GM19452 (cell line): ENCODE results near the gene B3GALT6.

ENCODE experiments used
- ATAC-seq: cut with Tn5 transposase; IDR thresholded peaks from one replicate; pipeline ENCODE4 v1.9.1; 2021; ENCODE audit not compliant: unreplicated experiment

Gene B3GALT6

DNA sequence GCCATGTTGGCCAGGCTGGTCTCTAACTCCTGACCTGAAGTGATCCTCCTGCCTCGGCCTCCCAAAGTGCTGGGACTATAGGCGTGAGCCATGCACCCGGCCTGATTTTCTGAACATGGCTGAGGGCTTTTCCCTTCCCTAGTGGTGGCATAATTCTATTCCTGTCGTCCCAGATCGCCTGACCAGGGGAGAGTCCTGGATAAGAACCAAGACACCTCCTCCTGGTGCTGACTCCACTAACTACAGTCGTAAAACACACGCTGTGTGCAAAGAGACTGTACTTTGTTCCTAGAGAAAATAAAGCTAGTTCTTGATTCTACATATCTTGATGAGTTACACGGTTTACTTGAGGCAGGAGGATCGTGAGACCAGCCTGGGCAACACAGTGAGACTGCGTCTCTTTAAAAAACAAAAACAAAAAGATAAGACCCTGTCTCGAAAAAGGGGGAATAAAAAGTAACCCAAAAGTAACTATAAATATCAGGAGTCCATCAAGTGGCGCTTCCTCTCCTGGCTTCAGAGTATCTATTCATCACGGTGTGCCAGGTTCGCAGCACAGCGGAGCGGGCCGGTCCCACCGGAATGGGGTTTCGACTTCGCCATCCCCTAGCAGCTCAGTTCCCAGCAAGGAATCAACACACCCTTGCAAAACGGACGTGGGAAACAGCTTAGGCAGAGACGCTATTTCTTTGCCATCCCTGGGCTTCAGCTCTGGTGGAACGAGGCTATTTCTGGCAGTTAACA is 1.2 kb upstream of the B3GALT6 start:
- ATAC-seq = no peak

DNA sequence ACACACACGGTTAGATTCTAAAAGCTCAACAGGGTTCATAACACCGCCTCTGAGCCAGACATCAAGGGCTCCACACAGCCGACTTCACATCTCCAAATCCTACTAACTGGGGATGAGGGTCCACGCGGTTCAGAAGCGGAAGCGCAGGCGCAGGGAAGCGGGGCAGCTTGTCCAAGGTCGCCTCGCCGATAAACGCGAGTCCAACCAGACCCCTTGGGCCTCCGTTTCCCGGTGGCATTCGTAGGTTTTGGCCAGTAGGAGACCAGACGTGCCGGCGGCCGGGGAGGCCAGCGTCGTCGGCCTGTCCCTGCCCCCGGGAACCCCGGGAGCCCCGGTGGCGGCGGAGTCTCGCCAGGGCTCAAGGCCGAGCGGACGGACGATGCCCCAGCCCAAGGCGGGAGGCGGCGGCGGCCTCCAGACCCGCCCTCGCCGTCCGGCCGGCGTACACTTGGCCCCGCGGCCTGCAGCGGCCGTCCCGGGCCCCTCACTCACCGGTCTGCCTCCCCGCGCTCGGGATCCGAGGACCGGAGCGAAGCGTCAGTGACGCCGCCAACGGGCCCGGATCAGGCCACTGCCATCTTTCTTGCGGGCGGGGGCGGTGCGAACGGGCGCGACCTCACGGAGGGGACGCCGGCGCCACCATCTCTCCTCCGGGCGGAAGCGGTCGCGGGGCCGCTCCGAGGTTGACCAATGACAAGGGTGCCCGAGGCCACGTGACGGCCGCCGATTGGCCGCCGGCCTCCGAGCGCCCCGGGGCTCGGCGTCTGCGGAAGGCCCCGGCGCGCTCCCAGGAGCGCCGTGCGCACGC is 433 bp upstream of the B3GALT6 start, which contains the start of gene SDF4:
Gene SDF4, minus strand, starts transcription at position 602 of the 808 bp plus-strand sequence. CDS start 3,229 bp downstream, outside the sequence.
- ATAC-seq = peak; percentile 88

DNA sequence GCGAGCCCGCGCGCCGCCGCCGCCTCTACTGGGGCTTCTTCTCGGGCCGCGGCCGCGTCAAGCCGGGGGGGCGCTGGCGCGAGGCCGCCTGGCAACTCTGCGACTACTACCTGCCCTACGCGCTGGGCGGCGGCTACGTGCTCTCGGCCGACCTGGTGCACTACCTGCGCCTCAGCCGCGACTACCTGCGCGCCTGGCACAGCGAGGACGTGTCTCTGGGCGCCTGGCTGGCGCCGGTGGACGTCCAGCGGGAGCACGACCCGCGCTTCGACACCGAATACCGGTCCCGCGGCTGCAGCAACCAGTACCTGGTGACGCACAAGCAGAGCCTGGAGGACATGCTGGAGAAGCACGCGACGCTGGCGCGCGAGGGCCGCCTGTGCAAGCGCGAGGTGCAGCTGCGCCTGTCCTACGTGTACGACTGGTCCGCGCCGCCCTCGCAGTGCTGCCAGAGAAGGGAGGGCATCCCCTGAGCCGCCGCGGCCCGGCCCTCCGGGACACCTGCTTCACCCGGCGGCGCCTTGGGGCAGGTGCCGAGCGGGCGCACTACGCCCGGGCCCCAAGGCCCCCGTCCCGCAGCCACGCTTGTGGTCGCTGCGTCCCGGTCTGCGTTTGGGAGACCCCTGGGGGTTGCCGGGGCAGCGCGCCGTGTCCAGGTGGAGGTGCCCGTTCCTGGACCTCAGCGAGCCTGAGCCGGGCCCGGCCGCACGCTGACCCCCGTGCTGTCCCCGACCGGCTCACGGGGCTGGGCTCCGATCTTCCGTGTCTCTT is 944 bp downstream of the B3GALT6 start:
- no peak for ATAC-seq

DNA sequence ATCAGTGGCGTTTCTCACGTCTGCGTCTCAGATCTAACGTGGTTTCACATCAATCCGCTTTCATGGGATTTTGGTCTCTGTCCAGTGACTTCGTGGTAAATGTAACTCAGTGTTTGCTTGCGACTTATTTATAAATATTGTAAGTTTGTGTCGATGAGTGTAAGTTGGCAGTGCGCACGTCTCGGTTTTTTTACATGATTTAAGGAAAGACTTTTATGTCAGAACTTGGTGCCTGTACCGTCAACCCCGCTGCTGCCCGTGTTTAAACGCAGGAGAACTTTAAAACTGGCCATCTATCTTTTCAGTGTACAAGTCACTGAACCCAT is 1.5 kb downstream of the B3GALT6 start:
- no peak for ATAC-seq

DNA sequence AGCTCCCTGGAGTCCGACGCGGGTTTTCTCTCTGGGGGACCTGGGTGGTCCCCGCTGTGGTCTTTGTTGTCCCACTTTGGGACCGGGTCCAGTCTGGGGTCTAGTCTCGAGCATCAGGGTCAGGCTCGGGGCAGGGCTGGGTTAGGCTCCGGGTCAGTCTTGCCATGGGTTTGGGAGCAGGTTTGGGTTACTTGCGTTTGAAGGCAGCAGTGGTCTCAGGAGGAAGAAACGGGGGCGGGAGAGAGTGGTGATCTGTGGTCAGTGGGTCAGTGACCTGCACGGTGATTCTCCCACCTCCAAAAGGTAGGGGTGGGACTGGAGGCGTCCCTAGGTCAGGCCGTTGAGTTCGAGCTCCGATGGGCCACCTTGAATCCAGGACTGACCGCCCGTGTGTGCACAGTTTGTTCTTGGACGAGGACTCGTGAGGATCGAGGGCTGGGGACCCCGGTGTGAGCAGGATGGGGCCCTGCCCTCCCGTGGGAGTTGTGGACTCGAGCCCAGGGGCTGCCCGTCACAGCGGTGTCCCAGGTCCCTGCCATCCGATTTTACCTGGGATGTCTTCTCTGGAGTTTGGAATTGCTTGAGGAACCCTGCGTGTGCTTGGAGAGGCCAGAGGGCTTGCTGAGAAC is 2.3 kb downstream of the B3GALT6 start:
- no peak for ATAC-seq

DNA sequence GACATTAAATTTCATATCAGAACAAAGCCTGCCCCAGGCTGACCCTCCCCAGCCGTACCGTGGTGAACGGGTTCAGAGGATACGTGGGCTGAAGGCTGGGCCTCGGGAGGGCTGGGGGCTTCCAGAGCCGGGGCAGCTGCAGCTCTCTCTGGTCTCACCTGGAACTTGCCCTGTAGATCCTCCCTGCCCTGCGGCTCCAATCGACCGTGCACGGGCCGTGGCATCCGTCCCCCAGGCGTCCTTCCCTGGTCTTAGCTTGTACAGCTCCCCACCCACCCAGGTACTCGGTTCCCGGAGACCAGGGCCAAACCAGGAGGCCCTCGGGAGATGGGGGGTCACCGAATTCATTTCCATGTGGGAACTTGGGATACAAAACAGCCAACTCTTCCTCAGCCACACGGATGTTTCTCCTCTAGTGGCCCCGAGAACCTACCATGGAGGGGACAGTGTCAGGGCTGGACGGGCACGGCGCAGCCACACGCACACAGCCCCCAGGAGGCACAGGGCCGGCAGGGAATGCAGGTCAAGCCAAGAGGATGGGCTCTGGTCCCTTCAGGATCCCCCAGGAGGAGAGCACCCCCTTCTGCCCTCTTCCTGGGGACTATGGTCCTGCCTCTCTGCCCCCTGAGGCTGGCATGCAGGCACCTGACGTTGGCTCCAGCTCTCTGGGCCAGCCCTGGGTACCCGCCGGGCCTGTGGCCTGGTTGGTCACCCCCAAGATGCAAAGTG is 3.1 kb downstream of the B3GALT6 start:
- no peak for ATAC-seq

DNA sequence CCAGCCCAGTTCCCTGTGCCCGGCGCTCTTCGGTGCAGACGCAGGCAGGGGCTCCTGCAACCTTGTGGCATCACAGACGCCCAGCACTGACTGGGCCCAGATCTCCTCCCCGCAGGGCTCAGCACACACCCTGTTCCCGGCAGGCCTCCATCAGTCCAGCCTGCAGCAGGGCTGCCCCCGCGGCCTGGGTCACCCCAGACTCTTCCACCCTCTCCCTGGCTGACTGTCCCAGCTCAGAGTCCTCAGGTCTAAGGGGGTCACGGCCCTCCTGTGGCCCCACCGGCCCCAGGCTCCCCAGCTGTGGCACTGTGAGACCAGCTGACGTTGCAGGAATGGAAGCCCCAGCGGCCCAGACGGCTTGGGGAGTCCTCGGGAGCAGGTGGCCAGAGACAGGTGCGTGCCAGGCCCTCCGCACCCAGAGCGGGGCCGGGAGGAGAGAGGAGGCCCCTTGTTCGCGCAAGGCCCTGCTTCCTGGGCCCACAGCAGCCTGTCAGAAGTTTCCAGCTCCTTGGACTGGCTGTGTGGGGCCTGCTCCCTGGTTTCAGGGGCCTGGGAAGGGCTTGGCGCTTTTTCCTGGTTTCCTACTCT is 4.2 kb downstream of the B3GALT6 start:
- ATAC-seq = no peak

DNA sequence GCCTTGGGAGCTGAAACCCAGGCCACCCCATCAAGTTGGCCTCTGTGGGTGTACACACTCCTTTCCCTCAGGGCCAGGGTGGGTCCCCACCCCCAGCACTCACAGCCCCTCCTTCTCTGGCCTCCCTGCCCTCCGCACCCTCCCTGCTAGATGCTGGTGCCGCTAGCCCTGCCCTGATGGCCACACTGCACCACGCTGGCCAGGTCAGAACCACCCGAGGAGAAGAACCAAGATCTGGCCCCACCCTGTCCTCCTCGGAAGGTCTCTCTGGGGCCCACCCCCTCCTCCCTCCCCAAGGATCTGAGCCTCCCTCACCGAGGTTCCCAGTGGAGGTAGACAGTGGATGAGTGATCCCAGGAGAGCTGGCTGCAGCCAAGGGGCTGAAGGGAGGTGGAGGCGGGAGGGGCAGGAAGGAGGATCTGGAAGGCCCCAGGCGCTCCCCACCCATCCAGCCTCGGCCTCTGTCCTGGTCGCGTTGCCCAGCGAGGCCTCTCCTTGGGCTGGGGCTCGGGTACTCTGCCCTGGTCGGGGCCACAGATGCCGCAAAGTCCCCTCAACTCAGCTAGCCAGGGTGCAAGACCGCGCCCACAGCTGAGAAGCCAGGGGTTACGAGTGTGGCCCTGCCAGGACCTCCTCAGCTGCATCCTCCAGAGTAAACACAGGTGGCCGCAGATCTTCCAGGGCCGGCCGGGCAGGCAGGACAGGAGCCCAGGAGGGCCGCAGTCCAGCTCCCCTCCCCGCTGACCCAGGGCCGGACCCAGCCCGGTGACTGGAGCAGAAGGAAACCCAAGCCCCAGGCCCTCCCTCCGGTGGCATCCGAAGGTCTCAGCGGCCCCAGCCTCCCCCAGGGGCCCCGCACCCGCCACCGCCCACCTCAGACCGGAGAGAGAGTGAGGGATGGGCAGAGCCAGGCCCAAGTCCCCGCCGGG is 5.2 kb downstream of the B3GALT6 start:
- ATAC-seq = no peak

DNA sequence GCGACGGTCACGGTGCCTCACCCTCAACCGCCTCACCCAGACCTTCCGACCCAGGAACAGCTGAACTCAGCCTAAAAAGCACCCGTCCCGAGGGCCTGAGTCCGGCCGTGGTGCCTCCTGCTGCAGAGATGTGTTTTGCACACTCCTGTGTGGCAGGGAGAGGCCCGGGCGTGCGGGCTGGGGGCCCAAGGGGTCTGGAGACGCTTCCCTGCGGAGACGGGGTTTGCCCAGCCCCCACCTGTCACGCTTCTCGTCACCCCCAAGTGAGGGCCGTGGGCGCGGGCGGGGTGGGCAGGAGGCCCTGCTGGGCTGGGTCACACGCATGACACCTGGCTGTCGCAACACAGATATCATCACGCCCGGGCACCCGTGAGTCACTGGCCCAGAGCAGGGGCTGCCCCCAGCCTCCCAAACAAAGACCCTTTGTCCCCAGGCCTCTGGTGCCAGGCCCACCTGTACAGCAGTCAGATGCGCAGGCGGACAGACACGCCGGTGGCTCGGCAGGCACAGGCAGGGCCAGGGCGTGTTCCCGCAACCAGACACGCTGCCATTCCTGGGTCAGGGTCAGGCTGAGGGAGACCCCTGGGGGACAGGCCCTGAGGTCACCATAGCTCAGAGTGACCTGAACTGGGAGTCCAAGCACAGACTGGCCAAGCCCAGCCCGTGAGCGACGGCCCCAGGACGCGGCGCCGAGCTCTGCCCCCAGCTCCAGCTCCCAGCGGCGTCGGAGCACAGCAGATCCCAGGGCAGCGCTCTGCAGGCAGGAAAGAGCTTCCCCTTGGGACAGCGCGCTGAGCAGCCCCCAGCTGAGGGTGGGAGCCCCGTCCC is 6.1 kb downstream of the B3GALT6 start:
- no peak for ATAC-seq

DNA sequence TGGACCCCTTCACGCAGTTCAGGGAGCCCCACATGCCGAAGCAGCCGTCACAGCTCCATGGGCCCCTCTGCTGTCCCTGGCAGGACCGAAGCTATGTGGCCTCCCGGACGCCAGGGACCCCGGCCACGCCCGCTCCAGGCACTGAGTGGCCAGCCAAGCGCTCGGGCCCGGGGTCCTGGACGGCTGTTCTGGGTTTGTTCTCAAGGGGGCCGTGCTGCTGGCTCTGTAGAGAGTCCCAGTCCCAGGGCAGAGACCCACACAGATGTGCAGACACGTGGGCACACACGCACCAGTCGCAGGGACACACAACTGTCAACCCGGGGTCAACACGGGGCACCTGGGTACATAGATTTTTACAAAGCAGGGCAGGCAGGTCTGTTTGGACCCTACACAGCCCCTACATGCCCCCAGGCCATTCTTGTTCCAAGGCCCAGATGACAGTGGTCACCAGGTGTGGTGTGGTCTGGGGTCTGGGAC is 6.7 kb downstream of the B3GALT6 start:
- no peak for ATAC-seq

DNA sequence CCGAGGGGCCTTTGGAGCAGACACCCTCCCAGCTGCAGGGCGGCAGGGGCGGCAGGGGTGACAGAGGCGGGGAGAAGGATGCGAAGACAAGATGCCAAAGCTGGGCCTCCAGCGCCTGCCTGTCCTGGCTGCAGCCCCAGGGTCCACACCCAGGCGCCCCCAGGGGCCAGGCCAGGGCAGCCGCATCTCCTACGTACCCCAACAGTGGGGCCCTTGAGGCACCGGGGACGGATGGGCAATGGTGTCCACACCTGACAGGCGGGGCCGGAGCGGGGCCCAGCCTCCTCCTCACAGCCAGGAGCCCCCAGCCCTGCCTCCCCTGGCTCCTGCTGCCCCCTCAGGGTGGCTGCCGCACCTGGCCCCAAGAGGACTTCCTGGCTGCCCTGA is 7.2 kb downstream of the B3GALT6 start:
- no peak for ATAC-seq

DNA sequence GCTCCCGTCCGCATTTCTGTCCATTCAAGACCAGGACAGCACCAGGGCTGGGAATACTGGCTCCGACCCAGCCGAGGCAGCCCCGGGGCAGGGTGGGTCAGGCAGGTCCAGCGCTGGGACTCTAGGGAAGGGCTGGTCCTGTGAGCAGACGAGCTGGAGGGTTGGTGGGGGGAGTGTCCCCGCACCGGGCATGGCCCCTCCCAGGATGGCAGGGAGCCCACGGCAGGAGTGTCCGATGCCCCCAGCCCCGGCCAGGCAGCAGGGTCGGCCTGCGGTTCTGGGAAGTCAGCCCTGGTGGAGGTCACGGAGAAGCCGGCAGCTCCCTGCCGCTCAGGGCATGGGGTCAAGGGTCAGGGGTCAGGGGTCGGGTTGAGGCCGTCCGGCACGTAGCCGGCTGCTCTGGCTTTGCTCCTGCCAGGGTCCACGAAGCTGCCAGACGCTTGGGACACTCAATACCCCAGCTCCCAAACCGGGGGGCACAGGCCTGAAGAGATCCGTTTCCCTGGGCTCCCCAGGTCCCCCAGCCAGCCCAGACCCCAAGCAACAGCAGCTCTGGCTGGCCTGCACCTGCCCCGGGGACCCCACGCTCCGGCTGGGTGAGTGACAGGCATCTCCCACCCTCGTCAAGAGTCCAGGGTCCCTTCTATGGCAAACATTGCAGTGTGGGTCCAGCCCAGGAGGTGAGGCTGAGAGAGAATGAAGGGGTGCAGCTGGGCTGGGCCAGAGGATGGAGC is 7.7 kb downstream of the B3GALT6 start:
- ATAC-seq = no peak

DNA sequence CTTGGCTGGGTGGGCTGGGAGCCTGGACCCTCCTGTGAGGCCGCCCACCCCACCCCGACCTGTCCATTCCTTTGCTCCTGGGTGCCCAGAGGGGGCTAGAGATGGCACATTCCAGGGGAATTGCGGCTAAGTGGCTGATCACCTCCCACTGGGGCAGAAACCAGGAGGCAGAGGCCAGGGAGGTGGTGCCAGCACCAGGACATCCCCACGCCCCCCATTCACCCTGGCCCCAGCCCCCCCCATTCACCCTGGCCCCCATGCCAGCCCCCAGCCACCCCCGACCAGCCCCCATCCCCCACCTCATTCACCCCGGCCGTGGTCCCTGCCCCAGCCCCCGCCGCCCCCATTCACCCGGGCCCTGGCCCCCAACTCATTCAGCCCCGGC is 8.3 kb downstream of the B3GALT6 start:
- no peak for ATAC-seq

DNA sequence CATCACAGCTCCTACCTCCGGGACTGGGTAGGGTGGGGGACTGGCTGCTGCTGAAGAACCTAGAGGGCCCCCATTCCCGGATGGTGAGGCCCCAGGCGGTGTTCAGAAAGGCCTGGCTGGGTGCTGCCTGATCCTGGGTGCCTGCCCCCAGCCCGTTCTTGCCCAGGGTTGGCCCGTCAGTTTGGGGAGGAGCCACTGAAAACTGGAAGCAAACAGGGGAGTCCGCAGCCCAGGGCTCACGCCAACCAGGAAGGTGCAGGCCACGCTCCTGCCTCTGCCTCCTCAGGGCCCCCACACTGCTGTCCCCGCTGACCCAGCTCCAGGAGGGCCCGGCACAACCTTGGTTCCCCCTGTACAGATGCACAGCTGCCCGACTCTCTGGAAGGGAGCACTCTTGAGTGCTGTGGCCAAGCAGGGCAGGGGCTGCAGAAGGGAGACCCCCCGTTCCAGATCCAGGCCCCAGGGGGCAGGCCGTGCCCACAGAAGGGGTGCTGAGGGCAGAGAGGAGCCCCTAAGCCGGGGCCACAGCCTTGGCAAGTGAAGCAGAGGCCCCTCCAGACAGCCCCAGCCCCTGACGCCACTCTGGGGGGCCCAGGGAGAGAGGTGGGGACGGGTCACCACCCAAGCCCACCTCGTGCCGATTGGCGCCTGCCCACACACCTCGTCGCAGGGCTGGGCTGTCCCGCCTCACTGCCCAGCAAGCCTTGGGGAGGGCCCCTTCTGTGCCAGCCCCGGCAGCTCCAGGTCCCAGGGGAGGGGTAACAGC is 9.0 kb downstream of the B3GALT6 start:
- no peak for ATAC-seq

DNA sequence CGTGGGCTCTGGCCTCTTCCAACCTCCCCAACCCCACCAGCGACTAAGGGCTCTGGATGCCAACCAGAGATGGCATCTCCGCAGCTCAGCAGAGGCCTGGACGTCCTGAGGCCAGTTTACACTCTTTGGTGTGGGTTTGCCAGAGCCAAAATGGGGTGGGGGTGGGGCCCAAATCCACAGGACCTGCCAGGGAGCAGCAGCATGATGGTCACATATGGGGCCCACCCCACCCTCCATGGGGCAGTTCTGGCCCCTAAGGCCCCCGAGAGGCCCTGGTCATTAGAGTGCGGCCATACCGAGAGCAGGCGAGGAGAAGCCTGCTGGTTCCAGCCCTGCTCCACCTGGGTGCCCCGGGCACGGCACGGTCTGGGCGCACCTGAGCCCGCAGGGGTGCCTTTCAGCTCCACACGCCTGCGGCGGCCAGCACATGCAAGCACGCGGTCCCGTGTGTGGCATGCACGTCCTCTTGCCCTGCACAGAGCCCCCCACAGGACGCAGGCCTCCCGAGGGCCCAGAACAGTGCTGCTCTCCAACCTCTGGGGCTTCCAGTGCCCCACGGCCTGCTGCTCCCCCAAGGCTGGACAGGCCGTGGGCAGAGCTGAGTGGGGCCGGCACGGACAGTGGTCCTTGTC is 9.7 kb downstream of the B3GALT6 start:
- no peak for ATAC-seq
